HuH-7 (cell line): Measurements from ENCODE around the gene SFRP5.

Experiments used
- DNase-seq: peaks from one replicate; pipeline ENCODE4 v3.0.0; 2011; ENCODE audit warnings: low spot score

Gene SFRP5

GRCh38 chr10:97734021-97734420 is 37.8 kb downstream of the SFRP5 start:
- no peak for DNase-seq

DNA sequence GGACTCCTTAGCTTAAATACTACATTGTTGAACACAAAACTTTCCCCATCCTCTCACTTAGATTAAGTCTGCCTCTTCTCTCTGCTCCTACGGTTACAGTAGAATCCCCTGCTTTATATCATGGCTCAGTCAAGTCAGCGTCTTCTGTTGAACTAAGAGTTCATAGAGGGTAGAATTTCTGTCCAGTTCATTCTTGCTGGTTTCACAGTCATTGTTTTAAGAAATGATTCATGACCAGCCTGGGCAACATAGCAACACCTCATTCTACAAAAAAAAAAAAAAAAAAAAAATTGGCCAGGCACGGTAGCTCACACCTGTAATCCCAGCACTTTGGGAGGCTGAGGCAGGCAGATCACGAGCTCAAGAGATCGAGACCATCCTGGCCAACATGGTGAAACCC is 38.5 kb downstream of the SFRP5 start:
- no peak for DNase-seq

GRCh38 chr10:97732052-97732359 is 39.8 kb downstream of the SFRP5 start:
- DNase-seq, result no peak

GRCh38 chr10:97731346-97732051 is 40.3 kb downstream of the SFRP5 start:
- DNase-seq, result peak; percentile 54

DNA sequence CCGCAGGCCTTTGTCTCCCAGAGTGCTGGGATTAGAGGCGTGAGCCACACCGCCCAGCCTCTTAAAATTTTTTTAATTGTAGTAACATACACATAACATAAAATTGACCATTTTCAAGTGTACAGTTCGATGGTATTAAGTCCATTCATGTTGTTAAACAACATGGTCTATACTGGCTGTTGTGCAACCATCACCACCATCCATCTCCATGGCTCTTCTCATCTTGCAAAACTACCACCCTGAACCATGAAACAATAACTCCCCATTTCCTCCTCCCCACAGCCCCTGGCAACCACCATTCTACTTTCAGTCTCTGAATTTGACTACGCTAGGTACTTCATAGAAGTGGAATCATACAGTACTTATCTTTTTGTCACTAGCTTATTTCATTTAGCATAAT is 42.8 kb downstream of the SFRP5 start:
- DNase-seq, result no peak

- DNase-seq, result peak; percentile 43
Measured at GRCh38 chr10:97726636-97727178, 45.1 kb downstream of the SFRP5 start.

- DNase-seq, result no peak
Measured at GRCh38 chr10:97724341-97724941, 47.4 kb downstream of the SFRP5 start.

DNA sequence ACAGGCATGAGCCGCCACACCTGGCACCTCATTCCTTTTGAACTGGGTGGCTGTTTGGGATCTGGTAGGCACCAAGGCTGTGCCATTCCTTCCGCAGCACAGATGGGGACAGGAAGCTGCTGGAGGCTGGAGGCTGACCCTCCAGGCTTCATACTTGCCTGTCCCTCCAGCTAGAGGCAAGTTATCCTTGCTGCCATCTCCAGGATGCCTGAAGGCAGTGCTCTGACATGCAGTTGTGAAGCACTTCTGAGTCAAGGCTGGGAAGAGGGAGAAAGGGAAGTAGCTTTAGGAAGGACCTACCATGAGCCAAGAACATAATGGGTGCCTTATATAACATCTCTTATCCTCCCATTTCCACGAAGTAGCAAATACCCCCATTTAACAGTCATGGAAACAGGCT is 48.8 kb downstream of the SFRP5 start:
- DNase-seq, result no peak

DNA sequence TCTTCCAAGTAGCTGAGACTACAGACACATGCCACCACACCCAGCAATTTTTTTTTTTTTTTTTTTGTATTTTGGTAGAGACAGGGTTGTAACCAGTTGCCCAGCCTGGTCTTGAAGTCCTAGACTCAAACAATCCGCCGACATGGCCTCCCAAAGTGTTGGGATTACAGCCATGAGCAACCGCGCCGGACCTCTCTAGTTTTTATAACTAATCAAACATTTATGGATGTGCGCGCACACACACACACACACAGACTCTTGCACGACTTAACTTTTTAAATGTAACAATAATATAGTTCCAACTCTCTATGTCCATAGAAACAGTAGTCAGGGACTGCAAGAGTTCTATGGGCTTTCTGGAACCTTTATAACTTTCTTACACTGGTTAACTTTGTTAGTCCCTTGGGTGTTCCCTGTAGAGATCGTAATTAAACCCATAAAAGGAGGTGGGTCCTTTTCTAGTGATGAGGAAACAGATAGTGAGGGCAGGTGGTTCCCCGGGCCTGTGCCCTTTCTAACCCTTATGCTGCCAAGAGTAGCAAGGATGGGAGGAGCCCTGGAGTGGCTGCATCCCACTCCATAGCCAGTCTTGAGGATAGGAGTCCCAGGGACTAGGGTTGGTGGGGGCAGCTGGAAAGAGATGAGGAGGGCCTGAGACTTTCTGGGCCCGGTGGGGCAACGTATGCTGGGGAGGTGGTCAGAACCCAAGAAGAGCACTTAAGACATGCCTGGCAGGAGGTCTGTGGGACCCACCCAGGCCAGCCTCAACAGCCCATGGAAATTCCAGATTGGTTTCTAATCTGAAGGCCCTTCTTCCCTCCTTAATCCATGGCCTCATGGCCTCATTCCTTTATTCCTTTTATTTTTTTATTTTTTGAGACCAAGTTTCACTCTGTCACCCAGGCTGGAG is 49.7 kb downstream of the SFRP5 start:
- DNase-seq, result no peak

DNA sequence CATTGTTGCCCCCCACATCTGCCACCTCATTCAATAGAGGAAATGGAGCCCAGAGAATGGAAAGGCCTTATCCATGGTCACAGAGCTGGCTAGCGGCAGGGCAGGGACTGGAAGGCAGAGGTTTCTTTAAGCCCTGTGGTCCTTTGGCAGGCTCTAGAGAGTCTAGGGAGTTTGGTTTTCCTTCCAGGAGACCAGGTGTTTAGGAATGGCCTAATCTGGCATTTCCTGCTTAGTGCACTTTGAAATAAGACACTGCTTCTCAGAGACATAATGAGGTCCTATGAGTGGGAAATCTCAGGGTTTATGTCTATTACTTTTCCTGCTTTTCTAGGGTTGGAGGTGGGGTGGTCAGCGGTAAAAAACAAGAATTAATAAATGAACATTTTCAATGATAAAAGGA is 52.2 kb downstream of the SFRP5 start:
- no peak for DNase-seq

DNA sequence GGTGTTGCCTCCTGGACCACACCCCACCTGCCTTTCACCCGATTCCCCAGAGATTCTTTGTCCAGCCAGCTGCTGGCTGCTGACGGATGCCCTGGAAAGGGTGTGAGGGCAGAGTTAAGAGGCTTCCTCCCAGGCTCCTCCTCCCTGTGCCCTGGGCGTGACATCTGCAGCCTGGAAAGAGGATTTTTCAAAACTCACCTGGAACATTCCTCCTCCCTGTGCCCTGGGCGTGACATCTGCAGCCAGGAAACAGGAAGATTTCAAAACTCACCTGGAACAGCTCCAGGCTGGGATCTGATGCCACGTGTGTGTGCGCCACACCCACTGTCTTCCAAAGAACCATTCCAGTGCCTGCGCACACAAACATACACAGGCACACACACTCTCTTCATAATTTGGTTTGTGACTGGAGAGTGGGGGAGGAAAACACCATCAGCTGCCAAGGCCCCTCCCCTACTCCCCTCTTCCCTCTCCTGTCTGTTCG is 53.1 kb downstream of the SFRP5 start:
- DNase-seq, result peak; percentile 39

- DNase-seq, result no peak
Measured at GRCh38 chr10:97718178-97718577, 53.6 kb downstream of the SFRP5 start.

- DNase-seq, result no peak
Measured at GRCh38 chr10:97717627-97718026, 54.2 kb downstream of the SFRP5 start.
